Posterior vena cava (tissue), 2 donors: ENCODE measurements around the gene GLRX2. TPM values are rescaled to one million over a fixed set of nuclear protein-coding genes. Genes with fewer than 3 reads are reported as not detected.
A peak's percentile ranks its signal among the peaks of the same experiment; 100 is the strongest.
"Not testable (repeated sequence)": the region's sequence is repeated elsewhere in the genome, so short reads cannot be mapped to it uniquely, and the experiment has no call there.

Source experiments
- DNase-seq: peaks from one replicate; pipeline ENCODE4 v3.0.0-alpha.2; 2020; ENCODE audit warnings: low spot score
- intact Hi-C, 2 donors: fragments of 100-400 bp; cut with DNase I; formaldehyde crosslinking; loops; one replicate each; pipeline versions ENCODE4 v1.14.1 to v1.14.2; 2022 to 2023
- long read RNA-seq, 2 donors: library from polyadenylated mRNA; unstranded; transcript quantifications; one replicate each; pipeline ENCODE4 v2.0.0, GENCODE V29; 2020 to 2021
- total RNA-seq, 2 donors: library from RNA; stranded (reverse); fragmentation: NEBNext Ultra II Directional; extraction: Animal tissue kit (Norgen Biotek cat#: 25700); gene quantifications; one replicate each; pipeline ENCODE4 v1.2.1, GENCODE V29; 2021
- donor health status: DM: yes; HTN: yes; CAD: no.
- donor health status: DM: yes; HTN: yes; CAD: no.

Gene GLRX2, protein sequence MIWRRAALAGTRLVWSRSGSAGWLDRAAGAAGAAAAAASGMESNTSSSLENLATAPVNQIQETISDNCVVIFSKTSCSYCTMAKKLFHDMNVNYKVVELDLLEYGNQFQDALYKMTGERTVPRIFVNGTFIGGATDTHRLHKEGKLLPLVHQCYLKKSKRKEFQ
- 10 to 100 TPM; 21.1 to 26.6 TPM for total RNA-seq
- long read RNA-seq, donor 1, transcript GLRX2-201 (4 exons, 701 nt) = major isoform, 5 of 7 reads
- long read RNA-seq, donor 1, partial matches to known transcripts = 0 of 7 reads
- long read RNA-seq, donor 1, other reads (novel, unspliced or antisense) = 2 of 7 reads
- long read RNA-seq, donor 2, transcript GLRX2-201 (4 exons, 701 nt) = major isoform, 8 of 10 reads
- long read RNA-seq, donor 2, partial matches to known transcripts = 0 of 10 reads
- long read RNA-seq, donor 2, other reads (novel, unspliced or antisense) = 2 of 10 reads

- intact Hi-C loops = no loop called here
These were observed at the start of gene GLRX2 for GRCh38 chr1:193104907-193105820. Gene GLRX2 (minus strand): TSS chr1:193105414. CDS start chr1:193105382, 32 bp downstream.

GRCh38 chr1:193144999-193145398 lies 39.8 kb upstream of the GLRX2 start:
- no peak for DNase-seq
- intact Hi-C loops = no loop called here

More at GRCh38 chr1:193104907-193105820, at the start of gene GLRX2:
- peak; percentile 95 for DNase-seq

- no peak for DNase-seq
- intact Hi-C loops = no loop called here
These were observed 39.2 kb upstream of the GLRX2 start for GRCh38 chr1:193144361-193144938.

- intact Hi-C loops = no loop called here
- DNase-seq = no peak
These were observed 38.1 kb upstream of the GLRX2 start for GRCh38 chr1:193143285-193143684.

DNA sequence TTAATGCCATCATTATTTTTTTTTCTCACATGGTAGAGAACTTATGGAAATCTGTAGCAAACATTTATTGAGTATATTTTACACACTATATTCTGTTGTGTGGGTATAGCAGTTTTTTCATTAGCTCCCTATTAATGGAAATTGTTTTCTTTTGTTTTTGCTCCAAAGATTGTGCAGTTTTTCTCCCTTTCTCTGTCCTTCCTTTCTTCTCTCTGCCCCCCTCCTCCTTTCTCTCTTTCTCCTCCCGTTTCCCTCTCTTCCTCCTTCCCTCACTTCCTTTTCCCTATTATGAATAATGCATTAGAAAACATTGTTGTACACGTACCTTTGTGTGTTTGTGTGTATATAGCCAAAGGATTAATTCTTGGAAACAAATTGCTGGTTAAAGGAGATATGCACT lies 37.2 kb upstream of the GLRX2 start:
- intact Hi-C loops = no loop called here
- DNase-seq = no peak

GRCh38 chr1:193141804-193142203 lies 36.6 kb upstream of the GLRX2 start:
- DNase-seq = no peak

DNA sequence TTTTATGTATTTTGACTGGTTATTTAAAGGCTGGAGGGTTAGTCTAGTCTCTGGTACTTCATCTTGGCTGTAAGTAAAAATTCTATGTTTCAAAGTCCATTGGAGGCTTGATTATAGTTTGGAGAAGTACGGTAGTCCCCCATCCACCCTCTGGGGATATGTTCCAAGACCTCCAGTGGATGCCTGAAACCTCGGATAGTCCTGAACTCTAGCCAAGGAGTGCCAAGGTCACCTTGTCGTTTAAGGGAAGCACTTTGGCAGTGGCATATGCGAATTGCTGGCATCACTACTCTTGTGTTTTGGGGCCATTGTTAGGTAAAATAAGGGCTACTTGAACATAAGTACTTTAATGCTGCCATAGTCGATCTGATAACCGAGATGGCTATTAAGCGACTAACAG lies 35.0 kb upstream of the GLRX2 start:
- intact Hi-C loops = no loop called here
- DNase-seq = no peak

More at GRCh38 chr1:193141804-193142203, 36.6 kb upstream of the GLRX2 start:
- intact Hi-C loops = no loop called here

GRCh38 chr1:193131266-193131860 lies 26.1 kb upstream of the GLRX2 start:
- no peak for DNase-seq
- intact Hi-C loops = no loop called here

- intact Hi-C loops = loop anchor here in 1 of 2 donors (10.0 kb wide), 1 partner anchor 651 kb away; no protein-coding TSS in a partner anchor
- DNase-seq = no peak
These were observed 20.2 kb upstream of the GLRX2 start for GRCh38 chr1:193125369-193125768.

GRCh38 chr1:193123751-193124150 lies 18.5 kb upstream of the GLRX2 start:
- intact Hi-C loops = loop anchor here in 1 of 2 donors (10.0 kb wide), 1 partner anchor 649 kb away; no protein-coding TSS in a partner anchor
- no peak for DNase-seq

DNA sequence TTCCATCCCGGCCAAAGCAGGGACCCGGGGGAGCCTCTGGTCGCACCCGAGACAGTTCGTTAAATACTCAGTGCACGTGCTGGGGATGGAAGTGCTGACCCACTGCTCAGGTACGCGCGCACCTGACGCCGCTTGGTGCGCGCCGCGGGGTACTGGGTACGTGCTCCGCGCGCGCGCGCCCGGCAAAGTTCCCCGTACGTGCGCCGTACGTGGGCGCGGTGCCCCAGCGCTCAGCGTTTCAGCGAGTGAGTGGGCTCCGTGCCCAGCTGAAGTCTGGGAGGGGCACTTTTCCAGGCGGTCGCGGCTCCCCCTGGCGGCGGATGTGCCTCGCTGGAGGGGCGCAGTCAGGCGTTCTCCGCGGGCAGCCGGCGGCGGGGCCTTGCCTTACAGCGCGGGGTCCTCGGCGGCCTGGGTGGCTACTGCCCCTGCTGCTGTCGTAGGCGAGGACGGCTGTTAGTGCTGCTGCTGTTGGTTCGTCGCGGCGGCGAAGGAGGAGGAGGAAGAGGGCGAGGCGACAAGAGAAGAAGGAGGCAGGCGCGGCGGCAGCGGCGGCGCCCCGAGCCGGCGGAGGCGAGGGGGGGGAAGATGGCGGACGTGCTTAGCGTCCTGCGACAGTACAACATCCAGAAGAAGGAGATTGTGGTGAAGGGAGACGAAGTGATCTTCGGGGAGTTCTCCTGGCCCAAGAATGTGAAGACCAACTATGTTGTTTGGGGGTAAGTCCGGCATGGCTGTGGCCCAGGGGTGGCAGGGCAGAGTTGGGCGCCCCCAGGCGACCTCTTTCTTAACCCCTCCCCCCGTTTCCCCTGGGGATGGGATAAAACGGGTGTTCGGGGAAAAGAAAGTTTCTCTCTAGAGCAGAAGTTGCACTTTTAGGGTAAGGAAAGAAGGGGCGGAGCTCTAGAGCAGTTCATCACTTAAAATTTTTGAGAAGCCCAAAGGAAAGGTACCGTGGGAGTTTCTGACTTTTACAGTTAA lies 16.7 kb upstream of the GLRX2 start, which contains the start of gene CDC73:
TSS of gene CDC73 (plus strand) at position 416 of the 978 bp plus-strand sequence. CDS start at position 586, 170 bp downstream.
- intact Hi-C loops = loop anchor here in 1 of 2 donors (2.0 to 10.0 kb wide), 2 partner anchors 61 to 647 kb away; no protein-coding TSS in a partner anchor
- DNase-seq = peak; percentile 99

DNA sequence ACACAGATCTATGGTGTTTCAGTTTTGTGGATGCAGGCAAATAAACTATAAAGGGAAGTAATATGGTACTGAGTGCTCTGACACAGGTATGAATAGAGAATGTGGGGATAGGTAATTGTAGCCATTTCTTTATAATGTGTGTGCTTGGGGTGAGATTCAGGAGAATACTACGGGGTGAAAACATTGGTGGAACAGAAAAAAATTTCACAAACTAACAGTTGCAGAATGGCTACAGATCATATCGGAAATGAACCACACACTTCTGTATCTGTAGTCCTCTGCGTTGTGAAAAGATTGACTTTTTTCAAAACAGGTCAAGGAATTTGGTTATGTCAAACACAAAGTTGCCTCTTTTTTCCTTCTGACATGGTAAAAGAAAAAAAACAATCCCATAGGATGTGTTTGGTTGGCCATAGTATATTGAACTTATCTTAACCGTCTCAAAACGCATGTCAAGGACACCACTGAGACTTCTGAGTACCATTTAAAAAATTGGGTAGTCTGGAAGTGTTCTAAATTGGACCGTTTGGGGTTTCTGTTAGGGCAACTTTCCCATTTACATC lies 15.5 kb upstream of the GLRX2 start:
- no peak for DNase-seq
- intact Hi-C loops = loop anchor here in 1 of 2 donors (2.0 to 10.0 kb wide), 2 partner anchors 60 to 646 kb away; no protein-coding TSS in a partner anchor

DNA sequence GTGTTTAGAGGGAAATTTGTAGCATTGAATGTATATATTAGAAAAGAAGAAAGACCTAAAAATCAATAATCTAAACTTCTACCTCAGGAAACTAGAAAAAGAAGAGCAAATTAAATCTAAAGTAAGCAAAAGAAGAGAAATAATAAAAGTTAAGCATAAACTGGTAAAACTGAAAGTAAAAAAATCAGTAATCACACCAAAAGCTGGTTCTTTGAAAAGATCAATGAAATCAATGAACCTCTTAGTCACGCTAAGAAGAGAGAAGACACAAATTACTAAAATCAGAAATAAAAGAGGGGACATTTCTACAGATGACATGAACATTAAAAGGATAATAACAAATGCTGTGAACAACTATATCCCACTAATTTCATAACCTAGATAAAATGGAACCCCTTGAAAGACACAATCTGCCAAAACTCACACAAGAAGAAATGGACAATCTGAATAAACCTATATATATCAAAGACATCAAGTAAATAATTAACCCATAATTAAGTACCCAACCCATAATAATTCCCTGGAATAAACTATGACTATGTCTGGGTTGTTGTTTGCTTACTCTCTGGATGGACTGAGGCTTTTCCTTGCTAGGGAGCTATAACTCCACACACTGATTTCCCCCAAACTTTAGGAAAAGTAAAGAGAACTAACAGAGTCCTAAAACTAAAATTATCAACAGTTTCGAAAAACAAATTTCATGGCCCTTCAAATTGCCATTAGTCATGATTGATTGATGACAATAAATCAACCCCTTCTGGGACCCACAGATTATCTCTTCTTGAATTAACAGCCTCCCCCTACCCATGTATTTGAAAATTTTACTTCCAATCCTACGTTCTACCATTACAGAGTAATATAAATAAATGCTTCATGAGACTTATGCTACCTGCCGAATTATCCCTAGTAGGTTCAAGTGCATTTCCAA lies 13.9 kb upstream of the GLRX2 start:
- intact Hi-C loops = loop anchor here in 1 of 2 donors (10.0 kb wide), 1 partner anchor 54 kb away; no protein-coding TSS in a partner anchor
- no peak for DNase-seq

DNA sequence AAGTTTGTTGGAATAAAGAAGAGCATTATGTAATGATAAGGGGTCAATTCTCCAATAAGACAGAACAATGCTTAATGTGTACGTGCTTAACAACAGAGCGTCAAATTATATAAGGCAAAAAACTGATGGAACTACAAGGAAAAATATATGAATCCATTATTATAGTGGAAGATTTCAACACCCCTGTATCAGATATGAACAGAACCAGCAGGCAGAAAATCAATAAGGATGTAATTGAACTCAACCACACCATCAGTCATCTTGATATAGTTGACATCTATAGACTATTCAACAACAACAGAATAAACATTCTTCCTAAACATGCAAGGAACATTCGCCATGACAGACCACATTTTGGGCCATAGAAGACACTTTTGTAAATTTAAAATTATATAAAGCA lies 13.0 kb upstream of the GLRX2 start:
- intact Hi-C loops = loop anchor here in 1 of 2 donors (10.0 kb wide), 1 partner anchor 53 kb away; no protein-coding TSS in a partner anchor
- no peak for DNase-seq

DNA sequence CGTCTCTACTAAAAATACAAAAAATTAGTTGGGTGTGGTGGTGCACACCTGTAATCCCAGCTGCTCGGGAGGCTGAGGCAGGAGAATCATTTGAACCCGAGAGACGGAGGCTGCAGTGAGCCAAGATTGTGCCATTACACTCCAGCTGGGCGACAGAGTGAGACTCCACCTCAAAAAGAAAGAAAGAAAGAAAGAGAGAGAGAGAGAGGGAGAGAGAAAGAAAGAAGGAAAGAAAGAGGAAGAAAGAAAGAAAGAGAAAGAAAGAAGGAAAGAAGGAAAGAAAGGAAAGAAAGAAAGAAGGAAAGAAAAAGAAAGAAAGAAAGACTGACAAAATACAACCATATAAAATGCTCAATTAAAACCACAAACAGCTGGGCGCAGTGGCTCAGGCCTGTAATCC lies 12.0 kb upstream of the GLRX2 start:
- DNase-seq = not testable (repeated sequence)
- intact Hi-C loops = loop anchor here in 1 of 2 donors (10.0 kb wide), 1 partner anchor 52 kb away; no protein-coding TSS in a partner anchor

- DNase-seq = no peak
- intact Hi-C loops = loop anchor here in 1 of 2 donors (10.0 kb wide), 1 partner anchor 51 kb away; no protein-coding TSS in a partner anchor
These were observed 10.5 kb upstream of the GLRX2 start for GRCh38 chr1:193115629-193116227.
